Lung (tissue), 12 donors: Measurements from ENCODE around the gene RRP1B. TPM values are rescaled to one million over a fixed set of nuclear protein-coding genes. Genes with fewer than 3 reads are reported as not detected.
A peak's percentile ranks its signal among the peaks of the same experiment; 100 is the strongest.

Experiments
- ATAC-seq: fragments of 200-7000 bp; cut with Tn5 transposase; one replicate; pipeline ENCODE4 v1.9.1; 2020; ENCODE audit warnings: moderate number of reproducible peaks; ENCODE audit not compliant: insufficient read depth, low FRiP score
- DNase-seq, 3 donors: peaks; one replicate each; pipeline ENCODE4 v3.0.0-alpha.2; 2013 to 2017
- H3K27ac ChIP-seq, 2 donors: one replicate each; pipeline ENCODE4 v1.5.1; 2013; ENCODE audit warnings: mild to moderate bottlenecking in 2 of 2, moderate library complexity in 2 of 2, control low read depth in 1 of 2, inconsistent platforms in 1 of 2, low read depth in 1 of 2, low read length in 1 of 2
- H3K27me3 ChIP-seq, 3 donors: one replicate each; pipeline ENCODE4 v1.5.1; 2013; ENCODE audit warnings: low read length in 2 of 3; ENCODE audit not compliant: control insufficient read depth in 3 of 3, insufficient read depth in 3 of 3
- H3K36me3 ChIP-seq, 4 donors: one replicate each; pipeline ENCODE4 v1.5.1; 2013; ENCODE audit warnings: low read length in 4 of 4, mild to moderate bottlenecking in 1 of 4, moderate library complexity in 1 of 4; ENCODE audit not compliant: control insufficient read depth in 4 of 4, insufficient read depth in 4 of 4
- H3K4me1 ChIP-seq, 5 donors: one replicate each; pipeline ENCODE4 v1.5.1; 2013; ENCODE audit warnings: low read length in 5 of 5, mild to moderate bottlenecking in 2 of 5, moderate library complexity in 1 of 5; ENCODE audit not compliant: control insufficient read depth in 5 of 5, insufficient read depth in 5 of 5
- H3K4me3 ChIP-seq: one replicate; pipeline ENCODE4 v1.5.1; 2013; ENCODE audit warnings: mild to moderate bottlenecking, control low read depth, moderate library complexity
- H3K9ac ChIP-seq, 2 donors: one replicate each; pipeline ENCODE4 v1.5.1; 2013; ENCODE audit warnings: low read length in 2 of 2, control low read depth in 1 of 2; ENCODE audit not compliant: insufficient read depth in 1 of 2
- H3K9me3 ChIP-seq, 4 donors: one replicate each; pipeline ENCODE4 v1.5.1; 2013; ENCODE audit warnings: low read length in 3 of 4, mild to moderate bottlenecking in 1 of 4, moderate library complexity in 1 of 4; ENCODE audit not compliant: control insufficient read depth in 4 of 4, insufficient read depth in 3 of 4
- CTCF ChIP-seq: IDR thresholded peaks from 2 replicates; pipeline ENCODE4 v1.5.1; 2012; ENCODE audit warnings: mild to moderate bottlenecking; ENCODE audit errors: control extremely low read depth, extremely low read depth
- WGBS, 2 donors: extraction: QIAGEN DNeasy Blood & Tissue Kit; methylation state at CpG; one replicate each; pipeline ENCODE4 v1.1.7; 2013; 5-methylcytosine and 5-hydroxymethylcytosine counted together
- polyA plus RNA-seq, 2 donors: library from polyadenylated mRNA; stranded (reverse); fragments of 200-250 nt; gene quantifications; one replicate each; pipeline ENCODE4 v1.2.1, GENCODE V29; 2013
- total RNA-seq, 2 donors: library from RNA; depleted of rRNA in 1 of 2; stranded (reverse); fragments of >200 nt in 1 of 2; gene quantifications; one replicate each; pipeline ENCODE4 v1.2.1, GENCODE V29; 2014 to 2021
- donor health status: control.
- donor health status: control.
- donor health status: Bipolar disorder and iron deficiency.
- donor health status: healthy.
- donor health status: DM: yes; HTN: yes; CAD: no.

RRP1B gene
- total and polyA plus RNA-seq, 4 donors: 6.4 to 18.1 (median 12.7) TPM

GRCh38 chr21:43635436-43635835, 23.9 kb upstream of the RRP1B start:
- Histone ChIP-seq H3K4me1 (peaks cover 0 to 8% (median 0%) of the 10 kb centered on the region in 5 donors), H3K27me3 (no peaks in the 10 kb centered on the region), H3K9me3 (peaks cover 0 to 3% (median 0%) of the 10 kb centered on the region in 4 donors), H3K9ac (no peak overlapping the region), H3K4me3 (no peak overlapping the region), H3K27ac (no peak overlapping the region), H3K36me3 (no peaks in the 10 kb centered on the region)
- ATAC-seq: no peak
- TF ChIP-seq CTCF: no peak
- DNase-seq: no peak
- WGBS, 2 donors: 94 to 96% methylated on average over 7 of the region's 7 CpGs

DNA sequence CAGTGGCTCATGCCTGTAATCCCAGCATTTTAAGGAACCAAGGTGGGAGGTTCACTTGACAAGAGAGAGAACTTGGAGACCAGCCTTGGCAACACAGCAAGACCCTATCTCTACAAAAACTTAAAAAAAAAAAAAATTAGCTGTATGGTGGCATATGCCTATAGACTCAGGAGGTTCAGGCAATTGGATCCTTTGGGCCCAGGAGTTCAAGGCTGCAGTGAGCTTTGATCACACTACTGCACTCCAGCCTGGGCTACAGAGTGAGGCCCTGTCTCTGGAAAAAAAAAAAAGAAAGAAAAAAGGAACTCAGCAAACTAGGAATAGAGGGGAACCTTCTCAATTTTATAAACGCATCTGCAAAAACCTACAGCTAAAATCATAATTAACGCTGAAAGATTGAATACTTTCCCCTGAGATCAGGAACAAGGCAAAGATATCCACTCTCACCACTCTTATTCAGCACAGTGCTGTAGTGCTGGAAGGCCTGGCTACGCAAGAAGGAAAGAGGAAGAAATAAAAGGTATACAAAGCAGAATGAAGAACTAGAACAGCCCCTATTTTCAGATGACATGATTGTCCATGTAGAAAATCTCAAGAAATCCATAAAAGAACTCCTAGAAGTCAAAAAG, 21.7 kb upstream of the RRP1B start:
- no peak overlapping the region for H3K27ac ChIP-seq
- peaks cover 0 to 8% (median 0%) of the 10 kb centered on the region in 5 donors for H3K4me1 ChIP-seq
- H3K36me3 ChIP-seq: no peaks in the 10 kb centered on the region
- H3K4me3 ChIP-seq: no peak overlapping the region
- DNase-seq: no peak
- WGBS, 2 donors: 65 to 80% methylated on average over 3 of the region's 3 CpGs
- ATAC-seq: no peak
- no peaks in the 10 kb centered on the region for H3K27me3 ChIP-seq
- H3K9ac ChIP-seq: no peak overlapping the region
- no peak for TF ChIP-seq CTCF
- peaks cover 0 to 1% (median 0%) of the 10 kb centered on the region in 4 donors for H3K9me3 ChIP-seq

DNA sequence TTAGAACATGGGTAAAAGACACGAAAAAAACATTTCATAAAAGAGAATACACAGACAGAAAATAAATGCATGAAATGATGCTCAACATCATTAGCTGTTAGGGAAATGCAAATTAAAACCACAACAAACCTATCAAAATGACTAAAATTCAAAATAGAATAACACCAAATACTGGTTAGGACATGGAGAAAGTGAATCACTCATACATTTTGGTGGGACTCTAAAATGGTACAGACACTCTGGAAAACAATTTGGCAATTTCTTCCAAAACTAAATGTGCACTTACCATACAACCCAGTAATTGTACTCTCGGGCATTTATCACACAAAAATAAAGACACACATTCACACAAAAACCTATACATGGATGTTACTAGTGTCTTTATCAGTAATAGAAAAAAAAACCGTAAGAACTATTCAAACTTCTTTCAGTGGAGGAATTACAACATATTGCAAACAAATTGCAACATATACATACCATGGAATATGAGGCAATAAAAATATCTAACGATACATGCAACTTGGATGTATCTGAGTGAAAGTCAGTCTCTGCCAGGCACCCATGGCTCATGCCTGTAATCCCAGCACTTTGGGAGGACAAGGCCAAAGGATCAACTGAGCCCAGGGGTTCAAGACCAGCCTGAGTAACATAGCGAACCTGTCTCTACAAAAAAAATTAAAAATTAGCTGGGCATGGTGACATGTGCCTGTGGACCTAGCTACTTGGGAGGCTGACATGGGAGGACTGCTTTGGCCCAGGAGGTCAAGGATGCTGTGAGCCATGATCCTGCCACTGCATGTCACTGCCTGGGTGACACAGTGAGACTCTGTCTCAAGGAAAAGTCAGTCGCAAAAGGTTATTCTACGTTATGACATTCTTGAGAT, 19.6 kb upstream of the RRP1B start:
- Histone ChIP-seq H3K27me3 (no peaks in the 10 kb centered on the region), H3K27ac (no peak overlapping the region), H3K4me3 (no peak overlapping the region), H3K36me3 (no peaks in the 10 kb centered on the region), H3K9me3 (no peaks in the 10 kb centered on the region), H3K9ac (no peak overlapping the region), H3K4me1 (peaks cover 0 to 16% (median 0%) of the 10 kb centered on the region in 5 donors)
- TF ChIP-seq CTCF: no peak
- peak; percentile 57 to 92 (median 84) for DNase-seq
- no peak for ATAC-seq
- 67 to 69% methylated on average over 7 of the region's 7 CpGs for WGBS, 2 donors
